Vagina (tissue), 2 donors: ENCODE results near the gene TRIM24.

ENCODE experiments used
- CTCF ChIP-seq, 3 experiments: fragments of 450-650 bp in 2 of 3; fragments of 200-600 bp in 1 of 3; sonication (generic) in 1 of 3; IDR thresholded peaks; one replicate each; pipeline ENCODE4 v1.5.1; 2017 to 2019; ENCODE audit warnings: antibody characterized with exemption in 3 of 3, mild to moderate bottlenecking in 2 of 3, moderate library complexity in 2 of 3
- POLR2A ChIP-seq, 2 donors: fragments of 450-650 bp; IDR thresholded peaks; one replicate each; pipeline ENCODE4 v1.6.1; 2017; ENCODE audit warnings: antibody characterized with exemption in 2 of 2, mild to moderate bottlenecking in 2 of 2, moderate library complexity in 2 of 2
- POLR2AphosphoS5 ChIP-seq, 2 donors: sonication (generic); formaldehyde crosslinking; IDR thresholded peaks; one replicate each; pipeline ENCODE4 v1.9.0; 2017; ENCODE audit warnings: antibody characterized with exemption in 2 of 2, mild to moderate bottlenecking in 2 of 2, low read depth in 1 of 2; ENCODE audit not compliant: insufficient read depth in 1 of 2

GRCh38 chr7:138491612-138492386, 31.7 kb downstream of the TRIM24 start:
- TF ChIP-seq CTCF (IDR thresholded peaks at IDR 0.05) = no peak
- no peak for TF ChIP-seq POLR2A (IDR thresholded peaks at IDR 0.05)
- no peak for TF ChIP-seq POLR2AphosphoS5 (IDR thresholded peaks at IDR 0.05; ENCODE audit: insufficient read depth in 1 of 2, low read depth in 1 of 2)
